ENCODE measurements around the gene DRC7. TPM values are rescaled to one million over a fixed set of nuclear protein-coding genes. Genes with fewer than 3 reads are reported as not detected.
A peak's percentile ranks its signal among the peaks of the same experiment; 100 is the strongest.

The DRC7 gene
- total RNA-seq, 1 donor from 2014 or later = 1.9 TPM

DNA sequence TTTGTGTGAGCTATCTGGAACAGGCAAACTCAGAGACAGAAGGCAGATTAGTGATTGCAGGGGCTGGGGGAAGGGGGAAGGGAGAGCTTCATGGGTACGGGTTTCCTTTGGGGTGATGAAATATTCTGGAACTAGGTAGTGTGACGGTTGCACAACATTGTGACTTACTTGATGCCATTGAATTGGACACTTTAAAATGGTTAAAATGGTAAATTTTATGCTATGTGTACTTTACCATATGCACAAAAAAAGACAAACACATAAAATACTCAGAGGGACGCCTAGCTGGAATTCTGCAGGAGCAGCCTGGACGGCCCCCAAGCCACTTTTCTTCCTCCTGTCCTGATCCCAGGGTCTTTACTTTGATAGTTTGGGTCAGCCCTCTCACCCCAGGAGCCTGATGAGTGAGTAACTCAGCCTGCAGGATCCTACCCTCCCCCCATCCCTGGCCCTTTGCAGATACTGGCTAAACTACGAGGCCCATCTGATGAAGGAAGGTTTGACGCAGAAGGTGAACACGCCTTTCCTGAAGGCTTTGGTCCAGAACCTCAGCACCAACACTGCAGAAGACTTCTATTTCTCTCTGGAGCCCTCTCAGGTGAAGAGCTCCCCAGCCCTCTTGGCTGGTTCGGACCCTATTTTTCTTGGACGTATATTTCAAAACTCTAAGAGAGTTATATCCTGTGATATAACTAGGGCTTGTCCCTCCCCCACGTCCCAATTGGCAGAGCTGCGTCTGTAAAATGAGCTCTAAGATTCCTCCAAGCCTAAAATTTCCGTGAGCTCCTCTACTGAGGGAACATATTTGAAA lies 18.7 kb upstream of the DRC7 start:
- no peak for DNase-seq (ENCODE audit: low spot score)

DNA sequence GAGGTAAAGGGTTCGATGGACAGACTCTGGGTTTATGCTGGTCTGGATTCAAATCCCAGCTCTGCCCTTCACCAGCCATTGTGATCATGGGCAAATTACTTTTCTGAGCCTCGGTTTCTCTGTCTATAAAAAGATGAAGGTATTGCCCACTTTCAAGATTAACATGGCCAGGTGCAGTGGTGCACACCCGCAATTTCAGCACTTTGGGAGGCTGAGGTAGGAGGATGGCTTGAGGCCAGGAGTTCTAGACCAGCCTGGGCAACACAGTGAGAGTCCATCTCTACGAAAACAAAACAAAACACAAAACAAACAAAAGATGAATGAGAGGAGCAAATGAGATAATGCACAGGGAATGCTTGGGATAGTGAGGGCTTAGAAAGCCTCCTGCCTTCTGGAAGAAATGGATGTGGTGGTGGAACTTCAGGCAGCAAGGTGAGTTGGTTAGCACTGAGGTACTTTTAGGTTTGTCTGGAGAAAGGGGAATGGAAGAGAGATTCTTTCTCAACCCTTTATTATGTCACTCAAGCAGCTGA lies 18.0 kb upstream of the DRC7 start:
- DNase-seq (ENCODE audit: low spot score) = no peak

GRCh38 chr16:57677622-57678369 lies 16.8 kb upstream of the DRC7 start:
- peak; percentile 19 for DNase-seq (ENCODE audit: low spot score)

GRCh38 chr16:57679016-57679415 lies 15.6 kb upstream of the DRC7 start:
- no peak for DNase-seq (ENCODE audit: low spot score)

DNA sequence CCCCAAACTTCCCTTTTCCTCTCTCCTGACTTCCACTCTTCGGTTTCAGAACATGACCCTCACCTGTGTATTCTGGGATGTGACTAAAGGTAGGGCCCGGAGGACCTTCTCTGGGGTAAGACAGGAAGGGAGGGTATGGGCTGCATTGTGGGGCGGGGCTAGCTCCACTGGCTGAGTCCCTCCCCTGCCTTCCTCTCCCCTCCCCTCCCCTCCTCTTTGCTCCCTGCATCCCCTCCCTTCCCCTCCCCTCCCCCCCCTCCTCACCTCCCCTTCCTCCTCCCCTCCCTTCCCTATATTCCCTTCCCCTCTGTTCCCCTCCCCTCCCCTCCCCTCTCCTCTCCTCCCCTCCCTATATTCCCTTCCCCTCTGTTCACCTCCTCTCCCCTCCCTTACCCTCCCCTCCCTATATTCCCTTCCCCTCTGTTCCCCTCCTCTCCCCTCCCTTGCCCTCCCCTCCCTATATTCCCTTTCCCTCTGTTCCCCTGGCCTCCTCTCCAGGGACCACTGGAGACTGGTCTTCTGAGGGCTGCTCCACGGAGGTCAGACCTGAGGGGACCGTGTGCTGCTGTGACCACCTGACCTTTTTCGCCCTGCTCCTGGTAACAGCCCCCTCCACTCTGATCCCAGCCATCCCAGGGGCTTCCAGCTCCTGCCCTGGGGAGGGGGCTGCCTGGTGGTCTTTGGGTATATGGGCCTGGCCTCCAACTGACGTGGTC lies 14.7 kb upstream of the DRC7 start:
- no peak for DNase-seq (ENCODE audit: low spot score)

- no peak for DNase-seq (ENCODE audit: low spot score)
Measured at GRCh38 chr16:57680842-57681375, 13.7 kb upstream of the DRC7 start.

DNA sequence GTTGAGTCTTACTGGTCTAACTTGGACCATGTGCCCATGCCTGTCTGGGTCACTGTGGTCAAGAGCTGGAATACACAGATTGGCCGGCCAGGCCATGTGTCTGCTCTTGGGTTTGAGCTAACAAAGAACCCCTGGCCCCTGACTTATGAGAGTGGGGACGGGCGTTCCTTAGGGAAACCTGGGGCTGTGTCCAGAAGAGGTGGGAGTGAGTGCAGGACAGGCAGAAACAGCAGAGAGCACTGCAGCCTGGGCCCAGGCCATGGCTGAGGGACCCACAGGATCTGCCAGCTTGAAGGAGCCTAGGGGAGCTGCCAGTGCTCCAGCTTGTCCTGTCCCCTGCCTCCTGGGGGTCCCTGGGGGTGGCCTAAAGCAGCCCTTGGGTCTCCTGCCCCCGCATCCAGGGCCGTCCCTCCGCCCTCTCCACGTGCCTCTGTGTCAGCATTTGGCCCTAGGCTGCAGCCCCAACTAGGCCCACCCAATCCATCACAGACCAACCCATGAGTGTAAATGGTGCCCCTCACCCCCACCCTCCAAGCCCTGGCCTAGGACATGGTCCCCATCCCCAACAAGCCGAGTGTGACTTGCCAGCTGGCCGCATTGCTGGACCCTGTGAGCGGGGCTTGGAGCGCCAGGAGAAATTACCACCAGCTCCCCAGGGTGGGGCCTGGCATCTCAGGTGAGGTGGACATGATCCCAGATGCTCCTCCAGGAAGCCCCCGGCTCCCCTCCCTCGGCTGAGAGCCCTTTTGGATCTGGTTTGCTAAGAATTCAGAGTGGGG lies 12.5 kb upstream of the DRC7 start:
- no peak for DNase-seq (ENCODE audit: low spot score)

DNA sequence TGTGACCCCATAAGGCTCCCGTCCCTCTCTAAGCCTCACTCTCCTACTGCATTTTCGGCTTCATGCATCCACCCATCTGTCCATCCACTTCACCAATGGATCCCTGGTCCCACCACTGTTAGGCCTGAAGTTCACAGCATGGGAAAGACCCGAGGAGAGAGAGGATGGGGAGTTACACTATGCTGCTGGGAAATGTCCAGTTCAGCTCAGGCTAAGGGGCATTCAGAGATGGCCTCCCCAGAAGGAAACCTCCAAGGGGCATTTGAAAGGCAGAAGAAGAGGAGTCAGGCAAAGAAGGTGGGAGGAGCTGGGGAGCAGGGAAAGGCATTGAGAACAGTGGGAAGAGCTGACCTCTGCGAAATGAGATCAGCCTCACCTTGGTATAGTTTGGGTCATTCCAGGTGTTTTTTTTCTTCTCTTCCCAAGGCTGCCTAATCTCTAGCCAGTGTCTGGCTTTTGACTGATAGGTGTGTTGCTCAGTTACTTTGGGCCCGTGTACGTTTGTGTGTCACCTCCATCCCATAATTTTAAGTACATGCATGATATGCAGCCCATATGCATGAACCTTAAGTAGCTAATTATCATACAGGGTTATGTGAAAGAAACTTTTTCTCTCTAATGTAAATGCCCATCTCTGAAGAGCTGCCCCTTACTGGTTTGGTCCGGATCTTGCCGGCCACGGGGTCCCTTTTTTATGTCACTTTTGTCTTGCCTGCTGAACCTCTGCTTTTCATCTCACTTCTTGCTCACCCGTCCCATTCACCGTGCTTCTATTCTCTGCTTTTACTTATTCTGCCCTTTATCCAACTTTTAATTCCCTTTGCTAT lies 11.6 kb upstream of the DRC7 start:
- no peak for DNase-seq (ENCODE audit: low spot score)

GRCh38 chr16:57683636-57684545 lies 10.7 kb upstream of the DRC7 start:
- DNase-seq (ENCODE audit: low spot score) = no peak

DNA sequence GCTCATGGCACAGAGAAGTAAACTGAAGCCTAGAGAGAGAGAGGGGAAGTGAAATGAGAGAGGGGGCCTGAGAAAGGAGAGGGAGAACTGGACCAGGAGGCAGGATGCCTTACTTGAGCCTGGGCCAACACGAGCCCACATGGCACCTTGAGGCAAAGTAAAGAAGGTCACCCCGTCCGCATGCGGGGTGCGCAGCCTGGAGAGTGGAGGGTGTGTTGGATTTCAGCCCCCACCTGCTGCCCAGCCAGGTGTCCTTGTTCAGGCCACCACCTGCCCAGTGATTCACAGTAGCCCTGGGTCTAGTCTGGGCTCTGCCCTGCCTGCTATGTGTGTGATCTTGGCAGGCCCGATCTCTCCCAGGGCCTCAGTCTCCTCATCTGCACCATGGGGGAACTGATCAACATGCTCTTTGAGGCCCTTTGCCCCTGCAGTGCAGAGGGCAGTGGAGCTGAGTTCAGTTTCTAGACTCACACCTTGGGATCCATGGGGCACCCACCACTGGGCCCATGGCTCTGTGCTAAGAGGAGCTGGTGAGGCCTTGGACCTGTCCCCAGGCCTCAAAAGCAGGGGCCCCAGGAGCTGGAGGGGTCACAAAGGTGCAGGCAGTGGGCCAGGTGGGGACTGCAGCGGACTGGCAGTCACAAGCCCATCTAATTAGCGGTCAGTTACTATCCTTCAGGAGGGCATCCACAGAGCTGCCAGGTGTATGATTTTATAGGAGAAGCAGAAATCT lies 9.8 kb upstream of the DRC7 start:
- DNase-seq (ENCODE audit: low spot score) = no peak

- DNase-seq (ENCODE audit: low spot score) = no peak
Measured at GRCh38 chr16:57685633-57686032, 9.0 kb upstream of the DRC7 start.

DNA sequence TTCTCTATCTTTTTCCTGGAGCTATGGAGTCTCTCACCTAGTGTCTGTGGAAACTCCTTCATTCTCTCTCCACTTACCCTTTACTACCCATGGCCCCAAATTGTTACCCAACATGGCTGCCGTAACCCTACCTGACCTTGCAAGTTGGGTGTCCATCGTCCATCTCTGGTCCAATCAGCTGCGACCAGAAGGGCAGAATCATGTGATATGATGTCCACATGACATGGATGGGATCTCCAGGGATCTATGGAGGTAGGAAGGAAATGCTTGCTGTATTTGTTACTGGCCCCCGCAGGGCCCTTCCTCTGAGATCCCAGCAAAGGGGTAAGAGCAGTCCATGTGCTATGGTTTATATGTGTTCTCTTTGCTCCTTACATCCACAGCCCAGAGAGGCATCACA lies 8.0 kb upstream of the DRC7 start:
- no peak for DNase-seq (ENCODE audit: low spot score)

DNA sequence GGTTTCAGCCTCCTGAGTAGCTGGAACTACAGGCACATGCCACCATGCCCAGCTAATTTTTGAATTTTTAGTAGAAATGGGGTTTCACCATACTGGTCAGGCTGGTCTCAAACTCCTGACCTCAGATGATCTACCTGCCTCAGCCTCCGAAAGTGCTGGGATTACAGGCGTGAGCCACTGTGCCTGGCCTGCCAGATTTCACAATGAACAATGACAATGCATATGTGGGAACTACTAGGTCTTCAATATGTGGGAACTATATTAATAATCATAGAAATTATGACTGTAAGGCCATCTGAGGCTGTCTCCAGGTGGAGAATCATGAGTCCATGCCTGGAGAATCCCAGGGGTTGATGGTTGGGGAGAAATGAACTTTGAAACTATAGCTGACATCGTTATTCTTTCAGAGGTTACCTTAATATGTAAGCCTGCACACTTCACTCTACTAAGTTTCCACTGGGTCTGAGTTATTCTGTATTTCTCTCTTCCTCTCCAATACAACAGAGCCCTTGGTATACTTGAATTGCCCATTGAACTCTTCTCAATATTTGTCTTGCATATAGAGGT lies 7.2 kb upstream of the DRC7 start:
- no peak for DNase-seq (ENCODE audit: low spot score)

GRCh38 chr16:57688487-57688986 lies 6.1 kb upstream of the DRC7 start:
- no peak for DNase-seq (ENCODE audit: low spot score)

- DNase-seq (ENCODE audit: low spot score) = no peak
Measured at GRCh38 chr16:57688987-57689761, 5.4 kb upstream of the DRC7 start.

GRCh38 chr16:57689762-57690558 lies 4.6 kb upstream of the DRC7 start:
- DNase-seq (ENCODE audit: low spot score) = no peak

All from mucosa of gallbladder (tissue), 1 donor.